Brain microvascular endothelial cell (primary cell): Measurements from ENCODE around the gene NLK.
"Not testable (repeated sequence)": the region's sequence is repeated elsewhere in the genome, so short reads cannot be mapped to it uniquely, and the experiment has no call there.

Experiments
- DNase-seq: peaks from one replicate; pipeline ENCODE4 v3.0.0-alpha.2; 2020
- H3K27ac ChIP-seq: fragments of 250-450 bp; sonication (Bioruptor Pico); 2 replicates; pipeline ENCODE4 v1.5.1; 2020; ENCODE audit warnings: mild to moderate bottlenecking, moderate library complexity
- H3K27me3 ChIP-seq: fragments of 250-450 bp; sonication (Bioruptor Pico); replicated peaks from 2 replicates; pipeline ENCODE4 v1.5.1; 2020; ENCODE audit warnings: mild to moderate bottlenecking
- H3K36me3 ChIP-seq: fragments of 250-450 bp; sonication (Bioruptor Pico); replicated peaks from 2 replicates; pipeline ENCODE4 v1.5.1; 2020; ENCODE audit warnings: mild to moderate bottlenecking
- H3K4me3 ChIP-seq: 2 replicates; pipeline ENCODE4 v1.5.1; 2011; ENCODE audit warnings: low read depth, mild to moderate bottlenecking, control low read depth, low read length, moderate library complexity
- in situ Hi-C: cut with HindIII; loops from 2 replicates; pipeline ENCODE4 v1.10.0; 2017; ENCODE audit warnings: low sequenced_read_pairs, low pct_ligation_motif_present
- TF ChIP-seq, protein P1 (sequence below): IDR thresholded peaks from 2 replicates; pipeline ENCODE4 v1.5.1; 2011; ENCODE audit warnings: low read depth, mild to moderate bottlenecking, moderate library complexity, low read length, control low read depth, inconsistent platforms; ENCODE audit errors: missing control alignments

Gene NLK

DNA sequence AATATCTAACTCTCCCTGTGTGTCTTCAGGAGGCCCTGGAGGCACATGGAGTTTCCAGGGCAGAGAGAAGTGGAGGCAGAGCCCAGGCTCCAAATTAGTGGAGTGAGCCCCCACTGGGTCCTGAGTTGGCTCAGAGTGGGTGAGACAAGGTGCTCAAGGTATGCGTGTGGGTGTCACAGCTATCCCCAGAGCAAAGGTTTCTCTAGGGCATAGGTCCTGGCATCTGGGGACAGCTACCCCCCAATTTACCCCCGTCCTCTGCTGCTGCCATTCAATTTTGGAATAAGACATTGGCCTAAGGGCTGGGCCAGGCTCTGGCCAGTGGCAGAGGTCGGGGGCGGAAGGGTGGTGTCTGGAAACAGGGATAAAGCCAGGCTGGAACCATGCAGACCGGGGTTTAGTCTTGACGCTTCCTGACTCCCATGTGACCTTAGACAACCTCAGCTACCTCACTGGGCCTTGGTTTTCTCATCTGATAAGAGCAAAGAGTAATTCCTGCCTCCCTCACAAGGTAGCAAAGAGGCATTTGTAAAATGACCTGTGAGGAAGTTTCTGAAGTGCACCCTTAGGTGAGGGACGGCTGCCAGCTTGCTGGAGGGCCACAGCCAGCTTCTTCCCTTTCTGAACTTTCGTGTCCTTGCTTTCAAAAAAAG lies 198.3 kb downstream of the NLK start:
- Histone ChIP-seq H3K27ac (no peak overlapping the region), H3K36me3 (no peaks in the 10 kb centered on the region), H3K27me3 (no peaks in the 10 kb centered on the region), H3K4me3 (no peak overlapping the region)
- no peak for DNase-seq
- in situ Hi-C loops, result no loop called here
- TF ChIP-seq, protein P1, sequence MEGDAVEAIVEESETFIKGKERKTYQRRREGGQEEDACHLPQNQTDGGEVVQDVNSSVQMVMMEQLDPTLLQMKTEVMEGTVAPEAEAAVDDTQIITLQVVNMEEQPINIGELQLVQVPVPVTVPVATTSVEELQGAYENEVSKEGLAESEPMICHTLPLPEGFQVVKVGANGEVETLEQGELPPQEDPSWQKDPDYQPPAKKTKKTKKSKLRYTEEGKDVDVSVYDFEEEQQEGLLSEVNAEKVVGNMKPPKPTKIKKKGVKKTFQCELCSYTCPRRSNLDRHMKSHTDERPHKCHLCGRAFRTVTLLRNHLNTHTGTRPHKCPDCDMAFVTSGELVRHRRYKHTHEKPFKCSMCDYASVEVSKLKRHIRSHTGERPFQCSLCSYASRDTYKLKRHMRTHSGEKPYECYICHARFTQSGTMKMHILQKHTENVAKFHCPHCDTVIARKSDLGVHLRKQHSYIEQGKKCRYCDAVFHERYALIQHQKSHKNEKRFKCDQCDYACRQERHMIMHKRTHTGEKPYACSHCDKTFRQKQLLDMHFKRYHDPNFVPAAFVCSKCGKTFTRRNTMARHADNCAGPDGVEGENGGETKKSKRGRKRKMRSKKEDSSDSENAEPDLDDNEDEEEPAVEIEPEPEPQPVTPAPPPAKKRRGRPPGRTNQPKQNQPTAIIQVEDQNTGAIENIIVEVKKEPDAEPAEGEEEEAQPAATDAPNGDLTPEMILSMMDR, result no peak

- Histone ChIP-seq H3K4me3 (no peak overlapping the region), H3K36me3 (no peaks in the 10 kb centered on the region), H3K27me3 (no peaks in the 10 kb centered on the region), H3K27ac (no peak overlapping the region)
- no peak for DNase-seq
- in situ Hi-C loops, result no loop called here
- TF ChIP-seq, protein P1, result no peak
Measured at GRCh38 chr17:28242791-28243190, 200.3 kb downstream of the NLK start.

- H3K4me3 ChIP-seq, in situ Hi-C loops, H3K36me3 ChIP-seq, H3K27me3 ChIP-seq, H3K27ac ChIP-seq, DNase-seq: not testable (repeated sequence)
Measured at GRCh38 chr17:28243268-28243667, 200.8 kb downstream of the NLK start.

DNA sequence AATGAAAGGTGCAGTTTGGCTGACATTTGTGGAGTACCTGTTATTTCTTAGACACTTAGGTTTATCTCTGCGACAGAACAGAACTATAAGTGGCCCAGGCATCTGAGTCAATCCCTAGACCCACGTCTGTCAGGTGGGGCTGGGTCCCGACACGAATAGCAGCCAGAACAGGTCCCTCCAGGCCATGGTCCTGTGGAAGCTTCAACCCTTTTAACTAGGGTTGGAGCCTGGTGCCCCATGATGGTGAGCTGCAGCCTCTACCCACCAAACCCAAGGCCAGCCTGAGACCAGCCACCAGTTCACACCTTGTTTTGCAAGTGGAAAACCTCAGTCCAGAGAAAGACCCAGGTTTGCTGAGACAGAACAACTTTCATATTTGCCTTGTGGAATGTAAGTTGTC lies 202.0 kb downstream of the NLK start:
- no peak overlapping the region for H3K4me3 ChIP-seq
- TF ChIP-seq, protein P1, result no peak
- DNase-seq, result no peak
- H3K36me3 ChIP-seq, result no peaks in the 10 kb centered on the region
- H3K27me3 ChIP-seq, result no peaks in the 10 kb centered on the region
- in situ Hi-C loops, result no loop called here
- no peak overlapping the region for H3K27ac ChIP-seq
